GM12892 (cell line): Measurements from ENCODE around the gene GLP1R.

Experiments
- POLR2A ChIP-seq: IDR thresholded peaks from 2 replicates; pipeline ENCODE4 v1.6.1; 2011; ENCODE audit warnings: low read depth, low read length, control low read depth
- POLR2AphosphoS5 ChIP-seq: IDR thresholded peaks from 2 replicates; pipeline ENCODE4 v1.6.1; 2011; ENCODE audit warnings: low read depth, low read length, control low read depth
- TAF1 ChIP-seq: IDR thresholded peaks from 2 replicates; pipeline ENCODE4 v1.6.1; 2011; ENCODE audit warnings: low read depth, mild to moderate bottlenecking, control low read depth, low read length, borderline replicate concordance

- TF ChIP-seq POLR2A (no peak), POLR2AphosphoS5 (no peak), TAF1 (no peak)
Measured at GRCh38 chr6:39018103-39018502, 30.5 kb upstream of the GLP1R start.
